Measurements from ENCODE around the gene CSRNP3.

- TF ChIP-seq POLR2AphosphoS5 (IDR thresholded peaks at IDR 0.05; ENCODE audit: borderline replicate concordance, low read depth, low read length), result no peak
- TF ChIP-seq EZH2 (IDR thresholded peaks at IDR 0.05), result no peak
- TF ChIP-seq FOXP2 (optimal IDR thresholded peaks at IDR 0.05; ENCODE audit: control extremely low read depth, extremely low read length, insufficient read depth), result no peak
Observed at GRCh38 chr2:165660361-165660760, 190.9 kb downstream of the CSRNP3 start.

Data from SK-N-MC (cell line).